ENCODE data around the gene USPL1. TPM values are rescaled to one million over a fixed set of nuclear protein-coding genes. Genes with fewer than 3 reads are reported as not detected.
A peak's percentile ranks its signal among the peaks of the same experiment; 100 is the strongest.

USPL1 gene
- total RNA-seq, 6 experiments from 2014 or later: 5.6 to 11.2 (median 8.4) TPM

- Histone ChIP-seq H3K4me3 (no peak overlapping the region), H3K27me3 (no peaks in the 10 kb centered on the region), H3K9me3 (no peaks in the 10 kb centered on the region), H3K4me1 (no peaks in the 10 kb centered on the region), H3K27ac (no peak overlapping the region), H3K36me3 (no peaks in the 10 kb centered on the region)
- DNase-seq (no peak), ATAC-seq (no peak)
- TF ChIP-seq POLR2A (IDR thresholded peaks at IDR 0.05) (no peak), CTCF (IDR thresholded peaks at IDR 0.05) (no peak)
- 95% methylated on average over 4 of the region's 4 CpGs for WGBS (ENCODE audit: insufficient coverage, low coverage, low lambda C conversion rate, missing lambda C conversion rate)
- intact Hi-C loops (cut with DNase I): no loop called here
Measured at GRCh38 chr13:30667014-30667413, 49.3 kb downstream of the USPL1 start.

GRCh38 chr13:30668312-30668711, 50.6 kb downstream of the USPL1 start:
- ATAC-seq: peak; percentile 69 to 84 (median 76)
- H3K36me3 ChIP-seq: no peaks in the 10 kb centered on the region
- DNase-seq: no peak
- H3K4me1 ChIP-seq: peaks cover 0 to 7% (median 3%) of the 10 kb centered on the region in 4 donors
- no peaks in the 10 kb centered on the region for H3K27me3 ChIP-seq
- H3K9me3 ChIP-seq: no peaks in the 10 kb centered on the region
- no peak overlapping the region for H3K4me3 ChIP-seq
- TF ChIP-seq POLR2A (IDR thresholded peaks at IDR 0.05): no peak
- no peak for TF ChIP-seq CTCF (IDR thresholded peaks at IDR 0.05)
- peak overlapping the region in 1 of 3 donors; percentile 42 for H3K27ac ChIP-seq
- WGBS (ENCODE audit: insufficient coverage, low coverage, low lambda C conversion rate, missing lambda C conversion rate): 49% methylated on average over 4 of the region's 4 CpGs
- intact Hi-C loops (cut with DNase I): no loop called here

GRCh38 chr13:30671271-30671815, 53.6 kb downstream of the USPL1 start:
- no peaks in the 10 kb centered on the region for H3K27me3 ChIP-seq
- no peaks in the 10 kb centered on the region for H3K36me3 ChIP-seq
- DNase-seq: no peak
- intact Hi-C loops (cut with DNase I): no loop called here
- TF ChIP-seq POLR2A (IDR thresholded peaks at IDR 0.05) (no peak), CTCF (IDR thresholded peaks at IDR 0.05) (no peak)
- no peaks in the 10 kb centered on the region for H3K9me3 ChIP-seq
- no peak overlapping the region for H3K27ac ChIP-seq
- ATAC-seq: no peak
- WGBS (ENCODE audit: insufficient coverage, low coverage, low lambda C conversion rate, missing lambda C conversion rate): 88% methylated on average over 6 of the region's 6 CpGs
- H3K4me3 ChIP-seq: no peak overlapping the region
- H3K4me1 ChIP-seq: peaks cover 0 to 11% (median 4%) of the 10 kb centered on the region in 4 donors

- no peaks in the 10 kb centered on the region for H3K27me3 ChIP-seq
- DNase-seq (peak; percentile 89 to 92 (median 91)), ATAC-seq (peak; percentile 88 to 97 (median 92))
- TF ChIP-seq POLR2A (IDR thresholded peaks at IDR 0.05): peak; percentile 31
- peak; percentile 66 to 72 (median 68) for TF ChIP-seq CTCF (IDR thresholded peaks at IDR 0.05)
- no peaks in the 10 kb centered on the region for H3K9me3 ChIP-seq
- WGBS (ENCODE audit: insufficient coverage, low coverage, low lambda C conversion rate, missing lambda C conversion rate): 0% methylated on average over 2 of the region's 72 CpGs
- intact Hi-C loops (cut with DNase I): no loop called here
- peaks cover 0 to 11% (median 4%) of the 10 kb centered on the region in 4 donors for H3K4me1 ChIP-seq
- peak overlapping the region; percentile 35 to 57 (median 50) for H3K4me3 ChIP-seq
- H3K36me3 ChIP-seq: no peaks in the 10 kb centered on the region
- peak overlapping the region; percentile 66 to 83 (median 68) for H3K27ac ChIP-seq
Measured at GRCh38 chr13:30673669-30674521, 56.2 kb downstream of the USPL1 start.
